ENCODE measurements around the gene HBZ. TPM values are rescaled to one million over a fixed set of nuclear protein-coding genes. Genes with fewer than 3 reads are reported as not detected.
A peak's percentile ranks its signal among the peaks of the same experiment; 100 is the strongest.

HBZ gene
- total and polyA plus RNA-seq, 9 of the 15 experiments (the other 6 are each of a cell fraction or from before 2014, with no cell fraction given), result 58.0 to 610 (median 113) TPM

DNA sequence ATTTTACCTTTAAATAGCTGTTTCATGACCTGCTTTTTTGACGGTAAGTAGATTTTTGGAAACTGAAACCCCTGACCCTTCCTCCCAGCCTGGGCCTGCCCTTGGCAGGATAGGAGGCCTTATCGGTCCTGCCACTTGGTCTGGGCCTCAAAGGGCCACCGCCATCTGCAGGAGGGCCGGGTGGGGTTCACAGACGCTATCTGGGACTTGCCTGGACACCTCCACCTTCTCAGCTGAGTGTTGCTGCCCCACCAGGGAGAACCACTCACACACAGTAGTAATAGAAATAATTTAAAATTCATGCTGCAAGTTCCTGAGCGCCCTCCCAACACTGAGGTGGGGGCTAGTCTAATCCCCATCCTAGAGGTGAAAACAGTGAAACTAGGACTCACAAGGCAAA is 9.4 kb upstream of the HBZ start (continued):
- 0 out of 2 replicates have a peak, but pooled peaks have one; percentile 41 for TF ChIP-seq GMEB1 (CRISPR knock-in tag; IDR thresholded peaks at IDR 0.05)
- TF ChIP-seq, protein P1, sequence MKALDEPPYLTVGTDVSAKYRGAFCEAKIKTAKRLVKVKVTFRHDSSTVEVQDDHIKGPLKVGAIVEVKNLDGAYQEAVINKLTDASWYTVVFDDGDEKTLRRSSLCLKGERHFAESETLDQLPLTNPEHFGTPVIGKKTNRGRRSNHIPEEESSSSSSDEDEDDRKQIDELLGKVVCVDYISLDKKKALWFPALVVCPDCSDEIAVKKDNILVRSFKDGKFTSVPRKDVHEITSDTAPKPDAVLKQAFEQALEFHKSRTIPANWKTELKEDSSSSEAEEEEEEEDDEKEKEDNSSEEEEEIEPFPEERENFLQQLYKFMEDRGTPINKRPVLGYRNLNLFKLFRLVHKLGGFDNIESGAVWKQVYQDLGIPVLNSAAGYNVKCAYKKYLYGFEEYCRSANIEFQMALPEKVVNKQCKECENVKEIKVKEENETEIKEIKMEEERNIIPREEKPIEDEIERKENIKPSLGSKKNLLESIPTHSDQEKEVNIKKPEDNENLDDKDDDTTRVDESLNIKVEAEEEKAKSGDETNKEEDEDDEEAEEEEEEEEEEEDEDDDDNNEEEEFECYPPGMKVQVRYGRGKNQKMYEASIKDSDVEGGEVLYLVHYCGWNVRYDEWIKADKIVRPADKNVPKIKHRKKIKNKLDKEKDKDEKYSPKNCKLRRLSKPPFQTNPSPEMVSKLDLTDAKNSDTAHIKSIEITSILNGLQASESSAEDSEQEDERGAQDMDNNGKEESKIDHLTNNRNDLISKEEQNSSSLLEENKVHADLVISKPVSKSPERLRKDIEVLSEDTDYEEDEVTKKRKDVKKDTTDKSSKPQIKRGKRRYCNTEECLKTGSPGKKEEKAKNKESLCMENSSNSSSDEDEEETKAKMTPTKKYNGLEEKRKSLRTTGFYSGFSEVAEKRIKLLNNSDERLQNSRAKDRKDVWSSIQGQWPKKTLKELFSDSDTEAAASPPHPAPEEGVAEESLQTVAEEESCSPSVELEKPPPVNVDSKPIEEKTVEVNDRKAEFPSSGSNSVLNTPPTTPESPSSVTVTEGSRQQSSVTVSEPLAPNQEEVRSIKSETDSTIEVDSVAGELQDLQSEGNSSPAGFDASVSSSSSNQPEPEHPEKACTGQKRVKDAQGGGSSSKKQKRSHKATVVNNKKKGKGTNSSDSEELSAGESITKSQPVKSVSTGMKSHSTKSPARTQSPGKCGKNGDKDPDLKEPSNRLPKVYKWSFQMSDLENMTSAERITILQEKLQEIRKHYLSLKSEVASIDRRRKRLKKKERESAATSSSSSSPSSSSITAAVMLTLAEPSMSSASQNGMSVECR (CRISPR knock-in tag; IDR thresholded peaks at IDR 0.05), result no peak
- no peak for TF ChIP-seq RBM17 (IDR thresholded peaks at IDR 0.05; ENCODE audit: borderline replicate concordance, low read depth, low read length)
- TF ChIP-seq ZNF12 (CRISPR knock-in tag; IDR thresholded peaks at IDR 0.05), result no peak
- no peak for TF ChIP-seq RREB1 (CRISPR knock-in tag; IDR thresholded peaks at IDR 0.05)
- TF ChIP-seq JUN (IDR thresholded peaks at IDR 0.05; ENCODE audit: borderline replicate concordance, low read depth, low read length), result no peak
- no peak for TF ChIP-seq JUN (CRISPR knock-in tag; IDR thresholded peaks at IDR 0.05; ENCODE audit: borderline replicate concordance)
- TF ChIP-seq SMARCA4 (IDR thresholded peaks at IDR 0.05), result peak; percentile 90
- no peak for TF ChIP-seq ZFP30 (CRISPR knock-in tag; IDR thresholded peaks at IDR 0.05; ENCODE audit: borderline replicate concordance)
- no peak for TF ChIP-seq ZFP36 (IDR thresholded peaks at IDR 0.05; ENCODE audit: low read depth, low read length, partially characterized antibody)
- TF ChIP-seq ZNF699 (CRISPR knock-in tag; IDR thresholded peaks at IDR 0.05; ENCODE audit: insufficient replicate concordance), result no peak
- no peak for TF ChIP-seq NONO (IDR thresholded peaks at IDR 0.05; ENCODE audit: low read depth in 2 of 2, low read length in 1 of 2)
- peak; percentile 85 for TF ChIP-seq GATA2 (CRISPR knock-in tag; IDR thresholded peaks at IDR 0.05)
- TF ChIP-seq MCM2 (IDR thresholded peaks at IDR 0.05; ENCODE audit: low read depth), result no peak
- peak; percentile 76 for TF ChIP-seq CXXC5 (CRISPR knock-in tag; IDR thresholded peaks at IDR 0.05)
- TF ChIP-seq CBX8 (IDR thresholded peaks at IDR 0.05; ENCODE audit: borderline replicate concordance, extremely low read depth, low read depth, low read length, poor library complexity, severe bottlenecking), result no peak
- TF ChIP-seq SP1 (CRISPR knock-in tag; IDR thresholded peaks at IDR 0.05), result no peak
